ENCODE data around the gene F5. TPM values are rescaled to one million over a fixed set of nuclear protein-coding genes. Genes with fewer than 3 reads are reported as not detected.

F5 gene
- total RNA-seq, 2 experiments from 2014 or later: 49.8 to 57.8 TPM

GRCh38 chr1:169474302-169474995 is 111.8 kb downstream of the F5 start:
- H3K4me1 Mint-ChIP-seq: peaks cover 3% of the 10 kb centered on the region
- ATAC-seq (no peak), DNase-seq (no peak)
- intact Hi-C loops (cut with DNase I, micrococcal nuclease): no loop called here
- H3K27ac Mint-ChIP-seq: no peak overlapping the region
- H3K36me3 Mint-ChIP-seq (ENCODE audit: low read depth): peaks cover 2% of the 10 kb centered on the region
- no peaks in the 10 kb centered on the region for H3K9me3 Mint-ChIP-seq (ENCODE audit: low read depth)
- POLR2A ChIA-PET: no interaction called here
- no peaks in the 10 kb centered on the region for H3K27me3 Mint-ChIP-seq
- CTCF ChIA-PET: interaction anchor here (0.6 to 1.0 kb wide), 3 partner anchors 9 to 960 kb away, joined by 3 to 5 read pairs (median 4); no protein-coding TSS in a partner anchor
- no peak overlapping the region for H3K4me3 Mint-ChIP-seq

GRCh38 chr1:169473347-169473746 is 112.9 kb downstream of the F5 start:
- ChIA-PET CTCF (interaction anchor here (1.1 kb wide), 1 partner anchor 72 kb away, joined by 5 read pairs; no protein-coding TSS in a partner anchor), POLR2A (no interaction called here)
- DNase-seq: no peak
- intact Hi-C loops (cut with DNase I, micrococcal nuclease): no loop called here
- no peak overlapping the region for H3K27ac Mint-ChIP-seq
- H3K4me3 Mint-ChIP-seq: no peak overlapping the region
- H3K27me3 Mint-ChIP-seq: no peaks in the 10 kb centered on the region
- H3K4me1 Mint-ChIP-seq: peaks cover 6% of the 10 kb centered on the region
- no peaks in the 10 kb centered on the region for H3K9me3 Mint-ChIP-seq (ENCODE audit: low read depth)
- no peak for ATAC-seq
- peaks cover 2% of the 10 kb centered on the region for H3K36me3 Mint-ChIP-seq (ENCODE audit: low read depth)

- no peaks in the 10 kb centered on the region for H3K9me3 Mint-ChIP-seq (ENCODE audit: low read depth)
- intact Hi-C loops (cut with DNase I, micrococcal nuclease): no loop called here
- peaks cover 2% of the 10 kb centered on the region for H3K36me3 Mint-ChIP-seq (ENCODE audit: low read depth)
- peaks cover 6% of the 10 kb centered on the region for H3K4me1 Mint-ChIP-seq
- no peak for DNase-seq
- ChIA-PET CTCF (interaction anchor here (1.1 kb wide), 2 partner anchors 57 to 73 kb away, joined by 3 to 5 read pairs; no protein-coding TSS in a partner anchor), POLR2A (no interaction called here)
- no peaks in the 10 kb centered on the region for H3K27me3 Mint-ChIP-seq
- H3K4me3 Mint-ChIP-seq: no peak overlapping the region
- H3K27ac Mint-ChIP-seq: no peak overlapping the region
- no peak for ATAC-seq
These were observed 113.5 kb downstream of the F5 start for GRCh38 chr1:169472738-169473137.

- no peak for DNase-seq
- no peak overlapping the region for H3K27ac Mint-ChIP-seq
- no peaks in the 10 kb centered on the region for H3K9me3 Mint-ChIP-seq (ENCODE audit: low read depth)
- ChIA-PET CTCF (interaction anchor here (1.2 to 1.3 kb wide), 2 partner anchors 77 to 121 kb away, joined by 4 to 6 read pairs; no protein-coding TSS in a partner anchor), POLR2A (no interaction called here)
- H3K27me3 Mint-ChIP-seq: no peaks in the 10 kb centered on the region
- peaks cover 2% of the 10 kb centered on the region for H3K36me3 Mint-ChIP-seq (ENCODE audit: low read depth)
- H3K4me1 Mint-ChIP-seq: peaks cover 6% of the 10 kb centered on the region
- intact Hi-C loops (cut with DNase I, micrococcal nuclease): loop anchor here in 1 of 2 experiments (5.0 kb wide), 1 partner anchor 243 kb away; the partner anchor contains the start of gene SELL
- peak; percentile 49 for ATAC-seq
- H3K4me3 Mint-ChIP-seq: no peak overlapping the region
These were observed 117.3 kb downstream of the F5 start for GRCh38 chr1:169468982-169469381.

- Mint-ChIP-seq H3K36me3 (ENCODE audit: low read depth) (peaks cover 4% of the 10 kb centered on the region), H3K9me3 (ENCODE audit: low read depth) (no peaks in the 10 kb centered on the region), H3K27ac (no peak overlapping the region), H3K27me3 (no peaks in the 10 kb centered on the region), H3K4me3 (no peak overlapping the region), H3K4me1 (peaks cover 4% of the 10 kb centered on the region)
- intact Hi-C loops (cut with DNase I, micrococcal nuclease): loop anchor here (1.0 to 5.0 kb wide), 3 partner anchors 80 to 342 kb away; partner anchors contain the start of gene SELL (in 1 of the 2)
- ChIA-PET POLR2A (interaction anchor here (0.6 kb wide), 1 partner anchor 1531 kb away, joined by 5 read pairs; no protein-coding TSS in a partner anchor), CTCF (interaction anchor here (0.7 to 1.3 kb wide), 3 partner anchors 43 to 246 kb away, joined by 3 to 5 read pairs (median 3); no protein-coding TSS in a partner anchor)
- ATAC-seq: no peak
- peak; percentile 46 for DNase-seq
These were observed 119.7 kb downstream of the F5 start for GRCh38 chr1:169466259-169467230.

- DNase-seq (no peak), ATAC-seq (no peak)
- H3K4me3 Mint-ChIP-seq: no peak overlapping the region
- no peak overlapping the region for H3K27ac Mint-ChIP-seq
- POLR2A ChIA-PET: no interaction called here
- CTCF ChIA-PET: interaction anchor here (0.9 to 1.1 kb wide), 4 partner anchors 9 to 247 kb away, joined by 3 to 5 read pairs (median 4); no protein-coding TSS in a partner anchor
- H3K4me1 Mint-ChIP-seq: peaks cover 16% of the 10 kb centered on the region
- H3K9me3 Mint-ChIP-seq (ENCODE audit: low read depth): no peaks in the 10 kb centered on the region
- H3K27me3 Mint-ChIP-seq: peaks cover 7% of the 10 kb centered on the region
- peaks cover 4% of the 10 kb centered on the region for H3K36me3 Mint-ChIP-seq (ENCODE audit: low read depth)
- intact Hi-C loops (cut with DNase I, micrococcal nuclease): loop anchor here in 1 of 2 experiments (5.0 kb wide), 1 partner anchor 247 kb away; the partner anchor contains the start of gene SELL
These were observed 121.0 kb downstream of the F5 start for GRCh38 chr1:169465281-169465680.

Other genes with a start within 250 kb of the F5 start
- gene NME7, start 218.7 kb downstream of the F5 start, total RNA-seq: 10 to 100 TPM; 11.6 to 15.3 TPM
- 1 to 10 TPM; 6.5 to 7.1 TPM for gene BLZF1, start 218.3 kb downstream of the F5 start, total RNA-seq
- under 1 TPM; 0.11 to 0.14 TPM for gene CCDC181, start 159.0 kb downstream of the F5 start, total RNA-seq
- gene SLC19A2, start 100.5 kb downstream of the F5 start, total RNA-seq: 1 to 10 TPM; 4.0 to 4.4 TPM
- gene SELP, start 43.6 kb upstream of the F5 start, total RNA-seq: 1 to 10 TPM in 1 of 2 experiments, under 1 TPM in 1; 0.50 to 1.4 TPM
- gene SELL, start 125.1 kb upstream of the F5 start, total RNA-seq: 100 to 1,000 TPM; 206 to 262 TPM
- not detected for gene SELE, start 147.6 kb upstream of the F5 start, total RNA-seq
- 10 to 100 TPM; 11.6 to 13.3 TPM for gene METTL18, start 208.4 kb upstream of the F5 start, total RNA-seq